GM12892 (cell line): ENCODE measurements around the gene SPOCK2.

Source experiments
- POLR2A ChIP-seq: IDR thresholded peaks from 2 replicates; pipeline ENCODE4 v1.6.1; 2011; ENCODE audit warnings: low read depth, low read length, control low read depth
- POLR2AphosphoS5 ChIP-seq: IDR thresholded peaks from 2 replicates; pipeline ENCODE4 v1.6.1; 2011; ENCODE audit warnings: low read depth, low read length, control low read depth
- TAF1 ChIP-seq: IDR thresholded peaks from 2 replicates; pipeline ENCODE4 v1.6.1; 2011; ENCODE audit warnings: low read depth, mild to moderate bottlenecking, control low read depth, low read length, borderline replicate concordance

DNA sequence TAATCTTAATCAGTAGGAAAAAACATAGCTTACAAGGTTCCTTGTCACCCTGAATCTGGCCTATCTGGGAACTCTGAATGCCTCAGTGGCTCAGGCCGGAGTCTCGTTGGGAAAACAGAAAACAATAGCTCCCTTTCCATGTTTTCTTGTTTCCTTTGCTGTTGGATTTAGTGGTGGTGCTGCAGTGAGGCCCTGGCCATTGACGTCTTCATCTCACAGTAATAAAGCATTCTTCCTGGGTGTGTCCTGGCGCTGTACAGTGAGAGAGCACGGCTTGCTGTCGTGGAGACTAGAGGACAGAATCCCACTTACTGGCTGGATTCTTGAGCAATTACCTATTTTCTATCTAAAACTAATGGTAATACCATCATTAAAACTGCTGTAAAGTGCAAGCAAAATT, 1.3 kb upstream of the SPOCK2 start:
- TF ChIP-seq TAF1 (no peak), POLR2A (no peak), POLR2AphosphoS5 (no peak)
